ENCODE data around the gene KCNC3. TPM values are rescaled to one million over a fixed set of nuclear protein-coding genes. Genes with fewer than 3 reads are reported as not detected.
"Not testable (repeated sequence)": the region's sequence is repeated elsewhere in the genome, so short reads cannot be mapped to it uniquely, and the experiment has no call there.

KCNC3 gene
- total RNA-seq, 1 donor from 2014 or later, result 0.35 TPM

GRCh38 chr19:50361290-50362029 lies 32.3 kb upstream of the KCNC3 start:
- no peak for DNase-seq (ENCODE audit: low read depth)
- no peak for TF ChIP-seq CTCF (conservative IDR thresholded peaks at IDR 0.05; ENCODE audit: low read depth, low read length)

DNA sequence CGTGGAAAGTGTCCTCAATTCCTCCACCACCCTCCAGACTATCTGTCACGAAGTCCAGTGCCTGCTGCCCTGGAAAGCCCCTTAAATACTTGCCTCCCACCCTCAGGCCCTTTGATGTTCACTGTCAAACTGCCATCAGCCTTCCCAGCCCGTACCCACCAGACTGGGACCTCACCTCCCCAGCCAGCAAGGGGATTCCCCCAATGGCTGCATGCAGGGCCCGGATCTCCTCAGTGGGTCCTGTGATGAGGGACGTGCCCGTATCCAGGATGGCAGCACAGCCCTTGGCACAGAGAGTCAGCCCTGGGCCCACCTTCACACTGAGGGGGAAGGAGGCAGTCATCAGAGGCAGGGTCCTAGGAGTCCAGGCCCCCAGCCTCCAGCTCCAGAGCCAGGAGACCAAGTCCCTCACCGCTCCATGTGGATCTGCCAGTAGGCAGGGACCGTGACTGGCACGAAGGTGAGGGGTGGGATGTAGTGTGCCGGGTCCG lies 30.2 kb upstream of the KCNC3 start:
- no peak for TF ChIP-seq CTCF (conservative IDR thresholded peaks at IDR 0.05; ENCODE audit: low read depth, low read length)
- DNase-seq (ENCODE audit: low read depth), result no peak
- H3K4me3 ChIP-seq (ENCODE audit: low read depth, low read length), result no peak overlapping the region

More at GRCh38 chr19:50361290-50362029, 32.3 kb upstream of the KCNC3 start:
- no peak overlapping the region for H3K4me3 ChIP-seq (ENCODE audit: low read depth, low read length)

GRCh38 chr19:50358483-50359327 lies 29.5 kb upstream of the KCNC3 start:
- H3K4me3 ChIP-seq (ENCODE audit: low read depth, low read length), result peak overlapping the region; percentile 25
- no peak for DNase-seq (ENCODE audit: low read depth)
- TF ChIP-seq CTCF (conservative IDR thresholded peaks at IDR 0.05; ENCODE audit: low read depth, low read length), result no peak

- DNase-seq (ENCODE audit: low read depth), result no peak
- H3K4me3 ChIP-seq (ENCODE audit: low read depth, low read length), result peak overlapping the region; percentile 56
- peak; percentile 85 for TF ChIP-seq CTCF (conservative IDR thresholded peaks at IDR 0.05; ENCODE audit: low read depth, low read length)
Measured at GRCh38 chr19:50357178-50358100, 28.3 kb upstream of the KCNC3 start.

DNA sequence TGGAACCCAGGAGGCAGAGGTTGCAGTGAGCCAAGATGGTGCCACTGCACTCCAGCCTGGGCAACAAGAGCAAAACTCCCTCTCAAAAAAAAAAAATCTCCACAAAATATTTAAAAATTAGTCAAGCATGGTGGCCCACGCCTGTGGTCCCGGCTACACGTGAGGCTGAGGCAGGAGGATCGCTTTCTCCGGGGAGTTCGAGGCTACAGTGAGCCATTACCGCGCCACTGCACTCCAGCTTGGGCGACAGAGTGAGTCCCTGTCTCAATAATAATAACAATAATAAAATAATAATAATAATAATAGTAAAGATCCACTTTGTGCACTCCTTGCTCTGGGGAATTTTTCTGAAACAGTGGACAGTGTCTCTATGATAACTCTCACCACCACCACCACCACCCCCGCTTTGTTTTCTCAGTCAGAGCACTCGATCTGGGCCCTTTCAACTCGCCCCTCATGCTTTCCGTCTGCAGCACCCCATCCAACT lies 27.6 kb upstream of the KCNC3 start:
- DNase-seq (ENCODE audit: low read depth), result no peak
- H3K4me3 ChIP-seq (ENCODE audit: low read depth, low read length), result no peak overlapping the region
- TF ChIP-seq CTCF (conservative IDR thresholded peaks at IDR 0.05; ENCODE audit: low read depth, low read length), result no peak

DNA sequence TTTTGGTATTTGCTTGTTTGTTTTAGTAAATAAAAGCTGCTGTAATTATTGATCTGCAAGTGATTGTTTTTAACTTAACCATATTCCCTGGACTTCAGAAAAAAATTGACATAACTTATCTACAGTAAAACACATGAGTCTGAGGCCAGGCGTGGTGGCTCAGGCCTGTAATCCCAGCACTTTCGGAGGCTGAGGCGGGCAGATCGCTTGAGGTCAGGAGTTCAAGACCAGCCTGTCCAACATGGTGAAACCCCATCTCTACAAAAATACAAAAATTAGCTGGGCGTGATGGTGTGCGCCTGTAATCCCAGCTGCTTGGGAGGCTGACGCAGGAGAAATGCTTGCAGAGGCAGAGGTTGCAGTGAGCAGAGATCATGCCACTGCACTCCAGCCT lies 24.3 kb upstream of the KCNC3 start:
- DNase-seq (ENCODE audit: low read depth); H3K4me3 ChIP-seq (ENCODE audit: low read depth, low read length): not testable (repeated sequence)
